DLD1 (cell line): Measurements from ENCODE around the gene DSE.

Experiments used
- in situ Hi-C: cut with HindIII; loops from 2 replicates; pipeline ENCODE4 v1.10.0; 2017; ENCODE audit warnings: low sequenced_read_pairs

The DSE gene

GRCh38 chr6:116359835-116360234 is 10.9 kb upstream of the DSE start:
- in situ Hi-C loops, result no loop called here

- in situ Hi-C loops, result no loop called here
These were observed 8.5 kb upstream of the DSE start for GRCh38 chr6:116362276-116362675.

GRCh38 chr6:116363759-116364158 is 7.0 kb upstream of the DSE start:
- in situ Hi-C loops, result no loop called here

- in situ Hi-C loops, result no loop called here
These were observed 6.4 kb upstream of the DSE start for GRCh38 chr6:116364321-116364720.

GRCh38 chr6:116365743-116366142 is 5.0 kb upstream of the DSE start:
- in situ Hi-C loops, result no loop called here

- in situ Hi-C loops, result no loop called here
These were observed 3.9 kb upstream of the DSE start for GRCh38 chr6:116366740-116367275.

GRCh38 chr6:116369540-116369939 is 1.2 kb upstream of the DSE start:
- in situ Hi-C loops, result no loop called here

- in situ Hi-C loops, result no loop called here
These were observed 585 bp upstream of the DSE start for GRCh38 chr6:116369964-116370759.

- in situ Hi-C loops, result no loop called here
These were observed 572 bp downstream of the DSE start for GRCh38 chr6:116371120-116371917.

GRCh38 chr6:116371918-116372209 is 1.1 kb downstream of the DSE start:
- in situ Hi-C loops, result no loop called here

- in situ Hi-C loops, result no loop called here
These were observed 2.6 kb downstream of the DSE start for GRCh38 chr6:116373300-116373699.

- in situ Hi-C loops, result no loop called here
These were observed 3.2 kb downstream of the DSE start for GRCh38 chr6:116373940-116374339.

GRCh38 chr6:116374586-116374985 is 3.8 kb downstream of the DSE start:
- in situ Hi-C loops, result no loop called here

GRCh38 chr6:116375262-116375661 is 4.5 kb downstream of the DSE start:
- in situ Hi-C loops, result no loop called here

- in situ Hi-C loops, result no loop called here
These were observed 5.4 kb downstream of the DSE start for GRCh38 chr6:116376149-116376548.

GRCh38 chr6:116379764-116380163 is 9.0 kb downstream of the DSE start:
- in situ Hi-C loops, result no loop called here

GRCh38 chr6:116380346-116380745 is 9.6 kb downstream of the DSE start:
- in situ Hi-C loops, result no loop called here

GRCh38 chr6:116381000-116381399 is 10.3 kb downstream of the DSE start:
- in situ Hi-C loops, result no loop called here

GRCh38 chr6:116382587-116382986 is 11.8 kb downstream of the DSE start:
- in situ Hi-C loops, result no loop called here

GRCh38 chr6:116384727-116385458 is 14.1 kb downstream of the DSE start:
- in situ Hi-C loops, result no loop called here

GRCh38 chr6:116385459-116385802 is 14.7 kb downstream of the DSE start:
- in situ Hi-C loops, result no loop called here

- in situ Hi-C loops, result no loop called here
These were observed 15.2 kb downstream of the DSE start for GRCh38 chr6:116385921-116386320.
